Esophagus squamous epithelium (tissue), 4 donors: ENCODE measurements around the gene PDZK1.
"Not testable (repeated sequence)": the region's sequence is repeated elsewhere in the genome, so short reads cannot be mapped to it uniquely, and the experiment has no call there.

Experiments
- POLR2A ChIP-seq, 4 donors: fragments of 450-650 bp; IDR thresholded peaks; one replicate each; pipeline ENCODE4 v1.6.1; 2017; ENCODE audit warnings: antibody characterized with exemption in 4 of 4, mild to moderate bottlenecking in 4 of 4, moderate library complexity in 3 of 4
- TF ChIP-seq, protein P1 (sequence below), 6 experiments: fragments of 450-650 bp in 4 of 6; fragments of 200-600 bp in 2 of 6; sonication (generic) in 2 of 6; IDR thresholded peaks; one replicate each; pipeline ENCODE4 v1.5.1; 2016 to 2019; ENCODE audit warnings: antibody characterized with exemption in 6 of 6, mild to moderate bottlenecking in 4 of 6, moderate library complexity in 4 of 6

DNA sequence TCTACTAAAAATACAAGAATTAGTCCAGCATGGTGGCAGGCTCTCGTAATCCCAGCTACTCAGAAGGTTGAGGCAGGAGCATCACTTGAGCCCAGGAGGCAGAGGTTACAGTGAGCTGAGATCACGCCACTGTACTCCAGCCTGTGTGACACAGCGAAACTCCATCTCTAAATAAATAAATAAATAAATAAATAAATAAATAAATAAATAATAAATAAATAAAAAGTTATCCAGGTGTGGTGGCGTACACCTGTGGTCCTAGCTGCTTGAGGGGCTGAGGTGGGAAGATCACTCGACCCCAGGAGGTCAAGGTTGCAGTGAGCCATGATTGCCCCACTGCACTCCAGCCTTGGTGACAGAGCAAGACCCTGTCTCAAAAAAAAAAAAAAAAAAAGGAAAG, 11.3 kb upstream of the PDZK1 start:
- TF ChIP-seq, protein P1, sequence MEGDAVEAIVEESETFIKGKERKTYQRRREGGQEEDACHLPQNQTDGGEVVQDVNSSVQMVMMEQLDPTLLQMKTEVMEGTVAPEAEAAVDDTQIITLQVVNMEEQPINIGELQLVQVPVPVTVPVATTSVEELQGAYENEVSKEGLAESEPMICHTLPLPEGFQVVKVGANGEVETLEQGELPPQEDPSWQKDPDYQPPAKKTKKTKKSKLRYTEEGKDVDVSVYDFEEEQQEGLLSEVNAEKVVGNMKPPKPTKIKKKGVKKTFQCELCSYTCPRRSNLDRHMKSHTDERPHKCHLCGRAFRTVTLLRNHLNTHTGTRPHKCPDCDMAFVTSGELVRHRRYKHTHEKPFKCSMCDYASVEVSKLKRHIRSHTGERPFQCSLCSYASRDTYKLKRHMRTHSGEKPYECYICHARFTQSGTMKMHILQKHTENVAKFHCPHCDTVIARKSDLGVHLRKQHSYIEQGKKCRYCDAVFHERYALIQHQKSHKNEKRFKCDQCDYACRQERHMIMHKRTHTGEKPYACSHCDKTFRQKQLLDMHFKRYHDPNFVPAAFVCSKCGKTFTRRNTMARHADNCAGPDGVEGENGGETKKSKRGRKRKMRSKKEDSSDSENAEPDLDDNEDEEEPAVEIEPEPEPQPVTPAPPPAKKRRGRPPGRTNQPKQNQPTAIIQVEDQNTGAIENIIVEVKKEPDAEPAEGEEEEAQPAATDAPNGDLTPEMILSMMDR (IDR thresholded peaks at IDR 0.05): not testable (repeated sequence)
- not testable (repeated sequence) for TF ChIP-seq POLR2A (IDR thresholded peaks at IDR 0.05)
